Measurements from ENCODE around the gene CHST8.

GRCh38 chr19:33781415-33781935 is 159.7 kb downstream of the CHST8 start:
- TF ChIP-seq CTCF (IDR thresholded peaks at IDR 0.05; ENCODE audit: insufficient read depth, low read depth, low read length), result no peak
- no peak for TF ChIP-seq EZH2 (IDR thresholded peaks at IDR 0.05; ENCODE audit: insufficient read depth, low read length)
